GM19463 (cell line): ENCODE results near the gene TAS2R4.
"Not testable (repeated sequence)": the region's sequence is repeated elsewhere in the genome, so short reads cannot be mapped to it uniquely, and the experiment has no call there.

Source experiments
- ATAC-seq: cut with Tn5 transposase; IDR thresholded peaks from one replicate; pipeline ENCODE4 v1.9.1; 2021; ENCODE audit warnings: mild to moderate bottlenecking, moderate library complexity; ENCODE audit not compliant: unreplicated experiment

Gene TAS2R4

DNA sequence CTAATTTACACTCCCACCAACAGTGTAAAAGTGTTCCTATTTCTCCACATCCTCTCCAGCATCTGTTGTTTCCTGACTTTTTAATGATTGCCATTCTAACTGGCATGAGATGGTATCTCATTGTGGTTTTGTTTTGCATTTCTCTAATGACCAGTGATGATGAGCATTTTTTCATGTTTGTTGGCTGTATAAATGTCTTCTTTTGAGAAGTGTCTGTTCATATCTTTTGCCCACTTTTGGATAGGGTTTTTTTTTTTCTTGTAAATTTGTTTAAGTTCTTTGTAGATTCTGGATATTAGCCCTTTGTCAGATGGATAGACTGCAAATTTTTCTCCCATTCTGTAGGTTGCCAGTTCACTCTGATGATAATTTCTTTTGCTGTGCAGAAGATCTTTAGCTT is 46.0 kb downstream of the TAS2R4 start:
- ATAC-seq, result not testable (repeated sequence)
